Lung (tissue), 12 donors: ENCODE results near the gene CARMIL3. TPM values are rescaled to one million over a fixed set of nuclear protein-coding genes. Genes with fewer than 3 reads are reported as not detected.

ENCODE experiments used
- ATAC-seq: fragments of 200-7000 bp; cut with Tn5 transposase; one replicate; pipeline ENCODE4 v1.9.1; 2020; ENCODE audit warnings: moderate number of reproducible peaks; ENCODE audit not compliant: insufficient read depth, low FRiP score
- DNase-seq, 3 donors: peaks; one replicate each; pipeline ENCODE4 v3.0.0-alpha.2; 2013 to 2017
- H3K27ac ChIP-seq, 2 donors: one replicate each; pipeline ENCODE4 v1.5.1; 2013; ENCODE audit warnings: mild to moderate bottlenecking in 2 of 2, moderate library complexity in 2 of 2, control low read depth in 1 of 2, inconsistent platforms in 1 of 2, low read depth in 1 of 2, low read length in 1 of 2
- H3K27me3 ChIP-seq, 3 donors: one replicate each; pipeline ENCODE4 v1.5.1; 2013; ENCODE audit warnings: low read length in 2 of 3; ENCODE audit not compliant: control insufficient read depth in 3 of 3, insufficient read depth in 3 of 3
- H3K36me3 ChIP-seq, 4 donors: one replicate each; pipeline ENCODE4 v1.5.1; 2013; ENCODE audit warnings: low read length in 4 of 4, mild to moderate bottlenecking in 1 of 4, moderate library complexity in 1 of 4; ENCODE audit not compliant: control insufficient read depth in 4 of 4, insufficient read depth in 4 of 4
- H3K4me1 ChIP-seq, 5 donors: one replicate each; pipeline ENCODE4 v1.5.1; 2013; ENCODE audit warnings: low read length in 5 of 5, mild to moderate bottlenecking in 2 of 5, moderate library complexity in 1 of 5; ENCODE audit not compliant: control insufficient read depth in 5 of 5, insufficient read depth in 5 of 5
- H3K4me3 ChIP-seq: one replicate; pipeline ENCODE4 v1.5.1; 2013; ENCODE audit warnings: mild to moderate bottlenecking, control low read depth, moderate library complexity
- H3K9ac ChIP-seq, 2 donors: one replicate each; pipeline ENCODE4 v1.5.1; 2013; ENCODE audit warnings: low read length in 2 of 2, control low read depth in 1 of 2; ENCODE audit not compliant: insufficient read depth in 1 of 2
- H3K9me3 ChIP-seq, 4 donors: one replicate each; pipeline ENCODE4 v1.5.1; 2013; ENCODE audit warnings: low read length in 3 of 4, mild to moderate bottlenecking in 1 of 4, moderate library complexity in 1 of 4; ENCODE audit not compliant: control insufficient read depth in 4 of 4, insufficient read depth in 3 of 4
- CTCF ChIP-seq: IDR thresholded peaks from 2 replicates; pipeline ENCODE4 v1.5.1; 2012; ENCODE audit warnings: mild to moderate bottlenecking; ENCODE audit errors: control extremely low read depth, extremely low read depth
- WGBS, 2 donors: extraction: QIAGEN DNeasy Blood & Tissue Kit; methylation state at CpG; one replicate each; pipeline ENCODE4 v1.1.7; 2013; 5-methylcytosine and 5-hydroxymethylcytosine counted together
- polyA plus RNA-seq, 2 donors: library from polyadenylated mRNA; stranded (reverse); fragments of 200-250 nt; gene quantifications; one replicate each; pipeline ENCODE4 v1.2.1, GENCODE V29; 2013
- total RNA-seq, 2 donors: library from RNA; depleted of rRNA in 1 of 2; stranded (reverse); fragments of >200 nt in 1 of 2; gene quantifications; one replicate each; pipeline ENCODE4 v1.2.1, GENCODE V29; 2014 to 2021
- donor health status: control.
- donor health status: control.
- donor health status: Bipolar disorder and iron deficiency.
- donor health status: healthy.
- donor health status: DM: yes; HTN: yes; CAD: no.

CARMIL3 gene
- total and polyA plus RNA-seq, 4 donors, result 0.37 to 2.4 (median 0.78) TPM

- WGBS, 2 donors, result 93 to 95% methylated on average over 4 of the region's 4 CpGs
- H3K27me3 ChIP-seq, result no peaks in the 10 kb centered on the region
- no peak for ATAC-seq
Observed at GRCh38 chr14:24106672-24107271, 55.0 kb downstream of the CARMIL3 start.

GRCh38 chr14:24108336-24108874 is 56.6 kb downstream of the CARMIL3 start:
- no peak for TF ChIP-seq CTCF
- peaks cover 0 to 5% (median 2%) of the 10 kb centered on the region in 5 donors for H3K4me1 ChIP-seq
- H3K27ac ChIP-seq, result no peak overlapping the region
- ATAC-seq (no peak), DNase-seq (no peak)
- no peaks in the 10 kb centered on the region for H3K9me3 ChIP-seq
- no peaks in the 10 kb centered on the region for H3K27me3 ChIP-seq
- H3K9ac ChIP-seq, result no peak overlapping the region
- no peak overlapping the region for H3K4me3 ChIP-seq
- peaks cover 0 to 4% (median 1%) of the 10 kb centered on the region in 4 donors for H3K36me3 ChIP-seq
- WGBS, 2 donors, result 48 to 49% methylated on average over 5 of the region's 5 CpGs

More at GRCh38 chr14:24106672-24107271, 55.0 kb downstream of the CARMIL3 start:
- no peak overlapping the region for H3K4me3 ChIP-seq
- H3K4me1 ChIP-seq, result peaks cover 0 to 5% (median 0%) of the 10 kb centered on the region in 5 donors
- peaks cover 0 to 12% (median 3%) of the 10 kb centered on the region in 4 donors for H3K36me3 ChIP-seq
- no peak overlapping the region for H3K9ac ChIP-seq
- DNase-seq, result no peak
- no peaks in the 10 kb centered on the region for H3K9me3 ChIP-seq
- no peak for TF ChIP-seq CTCF
- H3K27ac ChIP-seq, result no peak overlapping the region

- WGBS, 2 donors, result 64 to 65% methylated on average over 9 of the region's 9 CpGs
- DNase-seq (no peak), ATAC-seq (no peak)
- Histone ChIP-seq H3K27me3 (no peaks in the 10 kb centered on the region), H3K4me3 (no peak overlapping the region), H3K4me1 (peaks cover 0 to 5% (median 2%) of the 10 kb centered on the region in 5 donors), H3K9ac (no peak overlapping the region), H3K27ac (no peak overlapping the region), H3K36me3 (no peaks in the 10 kb centered on the region), H3K9me3 (no peaks in the 10 kb centered on the region)
- no peak for TF ChIP-seq CTCF
Observed at GRCh38 chr14:24110060-24110459, 58.3 kb downstream of the CARMIL3 start.
